ENCODE data around the gene DOCK1.
A peak's percentile ranks its signal among the peaks of the same experiment; 100 is the strongest.

The DOCK1 gene

GRCh38 chr10:126939706-126940105, 34.5 kb downstream of the DOCK1 start:
- Histone ChIP-seq H2BK120ac (ENCODE audit: low read depth, low read length) (no peak overlapping the region), H3K9ac (ENCODE audit: low read length) (no peak overlapping the region), H3K14ac (ENCODE audit: low read length in 2 of 2) (no peak overlapping the region), H3K4me2 (ENCODE audit: low read length, poor library complexity, severe bottlenecking) (no peak overlapping the region), H3K18ac (ENCODE audit: low read depth in 1 of 2, low read length in 2 of 2) (no peak overlapping the region), H3K23ac (ENCODE audit: low read length in 2 of 2) (peak overlapping the region in 1 of 2 experiments; percentile 88), H3K4me3 (ENCODE audit: insufficient read depth in 1 of 2, low read depth in 1 of 2, low read length in 2 of 2) (no peak overlapping the region), H4K91ac (ENCODE audit: low read length) (no peak overlapping the region), H3K36me3 (ENCODE audit: control insufficient read depth in 1 of 2, insufficient read depth in 2 of 2, low read depth in 1 of 2, low read length in 2 of 2) (peaks cover 8 to 9% of the 10 kb centered on the region in 2 experiments), H2AFZ (ENCODE audit: low read depth, low read length) (no peak overlapping the region), H3K4ac (ENCODE audit: low read depth in 1 of 2, low read length in 2 of 2) (peak overlapping the region in 1 of 2 experiments; percentile 50), H3K4me1 (ENCODE audit: control insufficient read depth, insufficient read depth, low read depth, low read length) (peaks cover 7% of the 10 kb centered on the region), H4K8ac (ENCODE audit: low read length) (no peak overlapping the region), H3K79me1 (replicated peaks; ENCODE audit: low read length, poor library complexity, severe bottlenecking) (peaks cover 35% of the 10 kb centered on the region), H3K27me3 (ENCODE audit: control insufficient read depth in 1 of 2, insufficient read depth in 1 of 2, low read length in 2 of 2) (no peaks in the 10 kb centered on the region), H3K9me3 (ENCODE audit: control insufficient read depth, low read length) (no peaks in the 10 kb centered on the region), H2BK5ac (ENCODE audit: low read depth, low read length, poor library complexity, severe bottlenecking) (no peak overlapping the region), H2AK5ac (ENCODE audit: low read length, severe bottlenecking) (no peak overlapping the region), H2BK15ac (ENCODE audit: low read depth, poor library complexity, severe bottlenecking) (no peak overlapping the region), H3K27ac (ENCODE audit: low read length, poor library complexity, severe bottlenecking) (no peak overlapping the region), H2BK12ac (ENCODE audit: low read length in 2 of 2) (no peak overlapping the region)
- 97% methylated on average over 6 of the region's 6 CpGs for WGBS
- DNase-seq, result no peak

GRCh38 chr10:126940670-126941310, 35.6 kb downstream of the DOCK1 start:
- Histone ChIP-seq H3K4ac (ENCODE audit: low read depth in 1 of 2, low read length in 2 of 2) (no peak overlapping the region), H2BK120ac (ENCODE audit: low read depth, low read length) (no peak overlapping the region), H4K91ac (ENCODE audit: low read length) (no peak overlapping the region), H3K4me3 (ENCODE audit: insufficient read depth in 1 of 2, low read depth in 1 of 2, low read length in 2 of 2) (no peak overlapping the region), H3K9ac (ENCODE audit: low read length) (no peak overlapping the region), H2BK15ac (ENCODE audit: low read depth, poor library complexity, severe bottlenecking) (no peak overlapping the region), H3K14ac (ENCODE audit: low read length in 2 of 2) (no peak overlapping the region), H3K27ac (ENCODE audit: low read length, poor library complexity, severe bottlenecking) (no peak overlapping the region), H3K79me1 (replicated peaks; ENCODE audit: low read length, poor library complexity, severe bottlenecking) (peaks cover 38% of the 10 kb centered on the region), H3K36me3 (ENCODE audit: control insufficient read depth in 1 of 2, insufficient read depth in 2 of 2, low read depth in 1 of 2, low read length in 2 of 2) (peaks cover 11 to 13% of the 10 kb centered on the region in 2 experiments), H2BK5ac (ENCODE audit: low read depth, low read length, poor library complexity, severe bottlenecking) (no peak overlapping the region), H3K9me3 (ENCODE audit: control insufficient read depth, low read length) (no peaks in the 10 kb centered on the region), H3K27me3 (ENCODE audit: control insufficient read depth in 1 of 2, insufficient read depth in 1 of 2, low read length in 2 of 2) (no peaks in the 10 kb centered on the region), H2AFZ (ENCODE audit: low read depth, low read length) (no peak overlapping the region), H3K23ac (ENCODE audit: low read length in 2 of 2) (no peak overlapping the region), H2AK5ac (ENCODE audit: low read length, severe bottlenecking) (no peak overlapping the region), H4K8ac (ENCODE audit: low read length) (no peak overlapping the region), H3K4me2 (ENCODE audit: low read length, poor library complexity, severe bottlenecking) (no peak overlapping the region), H3K18ac (ENCODE audit: low read depth in 1 of 2, low read length in 2 of 2) (no peak overlapping the region), H2BK12ac (ENCODE audit: low read length in 2 of 2) (no peak overlapping the region), H3K4me1 (ENCODE audit: control insufficient read depth, insufficient read depth, low read depth, low read length) (no peaks in the 10 kb centered on the region)
- 97% methylated on average over 2 of the region's 6 CpGs for WGBS
- DNase-seq, result no peak

GRCh38 chr10:126944191-126944590, 39.0 kb downstream of the DOCK1 start:
- H3K23ac ChIP-seq (ENCODE audit: low read length in 2 of 2), result no peak overlapping the region
- no peak overlapping the region for H2BK15ac ChIP-seq (ENCODE audit: low read depth, poor library complexity, severe bottlenecking)

GRCh38 chr10:126945351-126946030, 40.3 kb downstream of the DOCK1 start:
- no peak overlapping the region for H3K9ac ChIP-seq (ENCODE audit: low read length)
- H3K23ac ChIP-seq (ENCODE audit: low read length in 2 of 2), result no peak overlapping the region
- H2AFZ ChIP-seq (ENCODE audit: low read depth, low read length), result no peak overlapping the region
- no peak overlapping the region for H4K8ac ChIP-seq (ENCODE audit: low read length)
- peaks cover 10 to 14% of the 10 kb centered on the region in 2 experiments for H3K36me3 ChIP-seq (ENCODE audit: control insufficient read depth in 1 of 2, insufficient read depth in 2 of 2, low read depth in 1 of 2, low read length in 2 of 2)
- no peak overlapping the region for H3K4me3 ChIP-seq (ENCODE audit: insufficient read depth in 1 of 2, low read depth in 1 of 2, low read length in 2 of 2)
- WGBS, result 97% methylated on average over 14 of the region's 15 CpGs
- H3K79me1 ChIP-seq (replicated peaks; ENCODE audit: low read length, poor library complexity, severe bottlenecking), result peaks cover 26% of the 10 kb centered on the region
- H4K91ac ChIP-seq (ENCODE audit: low read length), result no peak overlapping the region
- no peaks in the 10 kb centered on the region for H3K27me3 ChIP-seq (ENCODE audit: control insufficient read depth in 1 of 2, insufficient read depth in 1 of 2, low read length in 2 of 2)
- no peaks in the 10 kb centered on the region for H3K4me1 ChIP-seq (ENCODE audit: control insufficient read depth, insufficient read depth, low read depth, low read length)
- H3K4me2 ChIP-seq (ENCODE audit: low read length, poor library complexity, severe bottlenecking), result no peak overlapping the region
- no peak overlapping the region for H2BK120ac ChIP-seq (ENCODE audit: low read depth, low read length)
- H2BK5ac ChIP-seq (ENCODE audit: low read depth, low read length, poor library complexity, severe bottlenecking), result no peak overlapping the region
- DNase-seq, result no peak
- H3K18ac ChIP-seq (ENCODE audit: low read depth in 1 of 2, low read length in 2 of 2), result no peak overlapping the region
- no peak overlapping the region for H3K27ac ChIP-seq (ENCODE audit: low read length, poor library complexity, severe bottlenecking)
- H3K14ac ChIP-seq (ENCODE audit: low read length in 2 of 2), result no peak overlapping the region
- H3K4ac ChIP-seq (ENCODE audit: low read depth in 1 of 2, low read length in 2 of 2), result no peak overlapping the region
- H2BK15ac ChIP-seq (ENCODE audit: low read depth, poor library complexity, severe bottlenecking), result no peak overlapping the region
- no peaks in the 10 kb centered on the region for H3K9me3 ChIP-seq (ENCODE audit: control insufficient read depth, low read length)
- no peak overlapping the region for H2BK12ac ChIP-seq (ENCODE audit: low read length in 2 of 2)
- H2AK5ac ChIP-seq (ENCODE audit: low read length, severe bottlenecking), result no peak overlapping the region

More at GRCh38 chr10:126944191-126944590, 39.0 kb downstream of the DOCK1 start:
- H3K27ac ChIP-seq (ENCODE audit: low read length, poor library complexity, severe bottlenecking), result no peak overlapping the region
- peaks cover 29% of the 10 kb centered on the region for H3K79me1 ChIP-seq (replicated peaks; ENCODE audit: low read length, poor library complexity, severe bottlenecking)
- H2BK120ac ChIP-seq (ENCODE audit: low read depth, low read length), result no peak overlapping the region
- no peak overlapping the region for H2BK12ac ChIP-seq (ENCODE audit: low read length in 2 of 2)
- no peak overlapping the region for H3K4ac ChIP-seq (ENCODE audit: low read depth in 1 of 2, low read length in 2 of 2)
- H4K8ac ChIP-seq (ENCODE audit: low read length), result no peak overlapping the region
- no peaks in the 10 kb centered on the region for H3K27me3 ChIP-seq (ENCODE audit: control insufficient read depth in 1 of 2, insufficient read depth in 1 of 2, low read length in 2 of 2)
- H2AK5ac ChIP-seq (ENCODE audit: low read length, severe bottlenecking), result no peak overlapping the region
- no peaks in the 10 kb centered on the region for H3K9me3 ChIP-seq (ENCODE audit: control insufficient read depth, low read length)
- no peaks in the 10 kb centered on the region for H3K4me1 ChIP-seq (ENCODE audit: control insufficient read depth, insufficient read depth, low read depth, low read length)
- no peak overlapping the region for H3K4me2 ChIP-seq (ENCODE audit: low read length, poor library complexity, severe bottlenecking)
- no peak overlapping the region for H3K4me3 ChIP-seq (ENCODE audit: insufficient read depth in 1 of 2, low read depth in 1 of 2, low read length in 2 of 2)
- no peak overlapping the region for H2BK5ac ChIP-seq (ENCODE audit: low read depth, low read length, poor library complexity, severe bottlenecking)
- no peak overlapping the region for H4K91ac ChIP-seq (ENCODE audit: low read length)
- H3K36me3 ChIP-seq (ENCODE audit: control insufficient read depth in 1 of 2, insufficient read depth in 2 of 2, low read depth in 1 of 2, low read length in 2 of 2), result peaks cover 13 to 18% of the 10 kb centered on the region in 2 experiments
- 98% methylated on average over 11 of the region's 11 CpGs for WGBS
- DNase-seq, result no peak
- no peak overlapping the region for H2AFZ ChIP-seq (ENCODE audit: low read depth, low read length)
- no peak overlapping the region for H3K9ac ChIP-seq (ENCODE audit: low read length)
- no peak overlapping the region for H3K14ac ChIP-seq (ENCODE audit: low read length in 2 of 2)
- no peak overlapping the region for H3K18ac ChIP-seq (ENCODE audit: low read depth in 1 of 2, low read length in 2 of 2)
